Fibroblast of mammary gland (primary cell): ENCODE data around the gene PHKA1.
"Not testable (repeated sequence)": the region's sequence is repeated elsewhere in the genome, so short reads cannot be mapped to it uniquely, and the experiment has no call there.

Experiments used
- DNase-seq: peaks from one replicate; pipeline ENCODE4 v3.0.0-alpha.2; 2010; ENCODE audit warnings: low read depth
- H3K4me3 ChIP-seq: 2 replicates; pipeline ENCODE4 v1.5.1; 2011; ENCODE audit warnings: low read depth, mild to moderate bottlenecking, low read length, moderate library complexity; ENCODE audit not compliant: control insufficient read depth
- CTCF ChIP-seq: conservative IDR thresholded peaks from 2 replicates; pipeline ENCODE4 v1.5.1; 2011; ENCODE audit warnings: low read depth, low read length, inconsistent platforms; ENCODE audit not compliant: control insufficient read depth, insufficient read depth

PHKA1 gene

DNA sequence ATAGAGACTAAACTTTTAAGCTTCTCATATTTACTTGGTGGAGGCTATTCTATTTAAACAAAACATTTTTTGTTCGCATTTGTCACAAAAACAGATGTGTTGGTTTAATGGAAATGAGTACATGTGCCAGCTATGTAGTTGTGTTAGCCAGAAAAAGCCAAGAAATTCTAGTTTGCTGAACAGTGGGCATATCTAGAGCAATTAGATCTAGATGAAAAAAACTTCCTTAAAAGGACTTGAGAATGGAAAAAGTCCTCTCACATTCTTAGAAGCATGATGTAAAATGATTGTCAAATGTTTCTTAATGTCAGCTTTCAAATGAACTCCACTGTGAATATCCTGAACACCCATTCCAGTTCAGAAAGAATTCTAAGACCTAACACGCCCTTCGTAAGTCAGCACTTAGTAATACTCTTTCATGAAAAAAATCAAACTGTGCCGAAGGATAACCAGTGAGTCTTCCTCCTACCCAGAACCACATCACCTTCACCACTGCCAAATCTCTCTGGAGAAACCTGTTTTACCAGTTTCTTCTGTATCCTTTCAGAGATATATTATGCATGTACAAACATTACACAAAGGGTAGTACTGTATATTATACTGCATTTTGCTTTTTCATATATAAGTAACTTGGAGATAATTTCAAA is 28.2 kb downstream of the PHKA1 start:
- DNase-seq: peak; percentile 38
- no peak overlapping the region for H3K4me3 ChIP-seq
- no peak for TF ChIP-seq CTCF

DNA sequence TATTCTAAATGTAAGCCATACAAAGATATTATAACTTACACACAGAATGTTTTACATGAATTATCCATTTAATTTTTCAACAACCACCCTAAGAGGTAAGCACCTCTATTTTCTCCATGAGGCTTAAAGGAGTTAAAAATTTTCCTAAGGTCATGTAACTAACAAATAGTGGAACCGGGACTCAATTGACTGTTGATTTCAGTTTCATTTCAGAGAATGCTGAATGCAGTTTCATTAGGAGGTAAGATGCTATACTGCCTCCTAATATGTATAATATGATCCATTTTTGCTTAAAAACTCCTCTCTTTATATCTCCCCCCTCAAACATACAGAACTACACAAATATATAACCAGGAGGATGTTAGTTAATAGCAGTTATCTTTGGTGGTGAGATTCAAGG is 29.1 kb downstream of the PHKA1 start:
- no peak for TF ChIP-seq CTCF
- DNase-seq: no peak
- H3K4me3 ChIP-seq: no peak overlapping the region

DNA sequence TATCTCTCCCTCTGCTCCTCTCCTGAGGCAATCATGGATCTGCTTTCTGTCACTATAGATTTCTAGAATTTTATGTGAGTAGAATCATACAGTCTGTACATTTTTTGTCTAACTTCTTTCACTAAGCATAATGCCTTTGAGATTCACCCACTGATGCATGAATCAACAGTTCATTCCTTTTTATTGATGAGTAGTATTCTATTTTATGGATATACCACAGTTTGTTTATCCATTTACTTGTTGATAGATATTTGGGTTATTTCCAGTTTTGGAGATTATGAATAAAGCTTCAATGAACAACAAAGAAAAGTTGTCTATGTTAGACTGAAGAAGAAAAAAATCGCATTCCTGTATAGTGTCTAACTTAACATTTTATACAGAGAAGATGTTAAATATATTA is 30.5 kb downstream of the PHKA1 start:
- no peak overlapping the region for H3K4me3 ChIP-seq

DNA sequence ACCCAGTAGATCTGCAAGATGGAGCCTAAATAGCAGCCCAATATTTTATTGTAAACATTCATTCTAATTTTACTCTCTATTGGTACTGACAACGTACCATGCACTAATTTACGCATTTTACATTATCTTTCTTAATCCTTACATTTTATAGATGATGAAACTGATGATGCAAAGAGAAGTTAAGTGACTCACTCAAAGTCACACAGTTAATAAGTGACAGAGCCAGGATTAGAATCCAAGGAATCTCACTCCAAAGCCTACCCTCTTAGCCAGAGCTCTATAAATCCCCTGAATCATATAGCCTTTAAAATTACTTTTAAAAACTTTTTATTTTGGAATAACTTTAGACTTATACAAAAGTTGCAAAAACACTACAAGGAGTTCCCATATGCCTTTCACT is 37.6 kb downstream of the PHKA1 start:
- no peak for TF ChIP-seq CTCF
- no peak overlapping the region for H3K4me3 ChIP-seq
- DNase-seq: peak; percentile 7

More for the DNA sequence above, 30.5 kb downstream of the PHKA1 start:
- DNase-seq: no peak
- no peak for TF ChIP-seq CTCF

- not testable (repeated sequence) for DNase-seq, H3K4me3 ChIP-seq
Measured at GRCh38 chrX:72673951-72674350, 40.2 kb downstream of the PHKA1 start.

GRCh38 chrX:72669508-72669907 is 44.6 kb downstream of the PHKA1 start:
- not testable (repeated sequence) for H3K4me3 ChIP-seq, DNase-seq

DNA sequence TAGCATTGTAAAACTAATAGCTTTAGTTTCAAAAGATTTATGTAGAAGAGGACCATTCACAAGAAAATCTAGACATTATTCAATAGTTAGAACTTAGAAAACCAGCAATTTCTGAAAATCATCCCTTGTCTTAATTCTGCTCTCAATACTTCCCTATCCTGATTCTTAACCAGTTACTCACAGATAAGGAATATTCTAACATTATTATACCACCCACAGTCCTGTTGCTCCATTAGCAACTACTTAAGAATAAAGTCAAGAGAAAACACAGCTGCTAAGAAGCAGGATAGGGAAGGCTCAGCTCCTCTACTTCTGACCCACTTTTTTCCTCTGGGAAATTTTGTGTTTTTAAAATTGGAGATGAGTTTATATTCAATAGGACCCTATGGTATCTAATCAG is 47.7 kb downstream of the PHKA1 start:
- DNase-seq: no peak
- no peak overlapping the region for H3K4me3 ChIP-seq
- TF ChIP-seq CTCF: no peak

- DNase-seq: no peak
- no peak for TF ChIP-seq CTCF
- no peak overlapping the region for H3K4me3 ChIP-seq
Measured at GRCh38 chrX:72663737-72664136, 50.4 kb downstream of the PHKA1 start.
